ENCODE measurements around the gene GPR39.
"Not testable (repeated sequence)": the region's sequence is repeated elsewhere in the genome, so short reads cannot be mapped to it uniquely, and the experiment has no call there.

The GPR39 gene

DNA sequence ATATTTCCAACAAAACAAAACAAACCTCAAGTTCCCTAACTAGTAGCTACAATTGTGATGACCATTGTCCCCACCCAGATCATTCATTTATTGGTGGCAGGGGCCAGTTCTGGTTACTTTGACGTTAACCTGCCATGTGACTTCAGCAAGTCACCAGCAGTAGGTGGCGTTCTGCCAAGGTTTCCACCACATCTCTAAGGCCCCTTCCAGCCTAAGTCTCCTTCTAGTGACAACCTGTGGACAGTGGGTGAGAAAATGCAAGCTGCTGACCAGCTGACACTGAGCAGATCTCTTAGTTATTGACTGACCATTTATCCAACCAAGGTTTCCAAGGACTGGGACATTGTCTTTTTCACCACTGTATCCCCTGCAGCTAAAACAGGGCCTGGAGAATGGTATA, 98.4 kb downstream of the GPR39 start:
- DNase-seq = no peak

DNA sequence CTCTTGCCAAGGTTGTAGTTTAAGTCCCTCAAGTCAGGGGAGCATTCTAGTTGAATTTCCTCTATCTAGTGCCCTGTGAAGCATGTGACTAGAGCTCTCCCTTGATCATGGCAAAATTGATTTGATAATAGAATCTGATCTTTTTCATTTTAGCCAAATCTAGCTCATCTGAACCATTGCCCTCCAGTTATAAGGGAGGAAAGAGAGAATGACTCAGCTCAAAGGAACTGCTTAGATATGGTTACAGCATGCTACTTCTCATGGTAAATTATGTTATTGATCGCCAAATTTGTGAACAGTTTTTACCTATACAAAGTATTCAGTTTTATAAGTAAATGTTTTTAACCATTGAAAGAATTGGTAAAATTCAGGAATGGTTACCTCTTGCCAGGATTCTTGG, 100.8 kb downstream of the GPR39 start:
- no peak for DNase-seq

DNA sequence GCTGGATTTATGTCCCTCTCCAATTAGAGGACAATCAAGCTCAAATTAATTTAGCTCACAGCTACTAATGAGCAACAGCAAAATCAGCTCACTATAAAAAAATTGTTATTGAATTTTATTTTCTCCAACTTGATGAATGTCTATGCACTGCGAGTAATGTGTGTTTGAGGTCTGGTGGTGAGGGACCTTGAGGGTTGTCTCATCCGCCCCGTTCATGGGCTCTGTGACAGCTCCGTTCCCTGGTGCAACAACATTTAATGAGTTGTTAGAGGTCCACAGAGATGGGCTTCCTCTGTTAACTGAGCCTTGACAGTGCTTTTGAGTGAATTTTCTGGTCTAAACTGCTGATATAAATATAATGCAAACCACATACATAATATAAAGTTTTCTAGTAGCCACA, 101.7 kb downstream of the GPR39 start:
- no peak for DNase-seq

DNA sequence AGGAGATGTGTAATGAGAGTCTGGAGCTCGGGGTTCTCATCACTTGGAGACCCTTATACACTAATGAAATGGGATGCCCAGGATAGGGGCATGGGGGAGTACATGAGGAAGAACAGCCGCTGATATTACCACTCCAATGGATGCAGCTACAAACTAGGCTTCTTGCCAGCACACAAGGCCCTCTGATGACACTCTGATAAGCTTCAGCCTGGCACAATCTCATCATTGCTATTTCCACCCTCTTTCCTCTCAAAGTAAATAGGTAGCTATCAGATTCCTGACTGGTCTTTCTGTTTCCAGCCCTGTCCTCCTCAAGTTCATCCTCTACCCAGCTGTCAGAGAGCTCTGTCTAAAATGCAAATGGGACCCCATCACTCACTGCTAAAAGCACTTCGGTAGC, 103.0 kb downstream of the GPR39 start:
- no peak for DNase-seq

DNA sequence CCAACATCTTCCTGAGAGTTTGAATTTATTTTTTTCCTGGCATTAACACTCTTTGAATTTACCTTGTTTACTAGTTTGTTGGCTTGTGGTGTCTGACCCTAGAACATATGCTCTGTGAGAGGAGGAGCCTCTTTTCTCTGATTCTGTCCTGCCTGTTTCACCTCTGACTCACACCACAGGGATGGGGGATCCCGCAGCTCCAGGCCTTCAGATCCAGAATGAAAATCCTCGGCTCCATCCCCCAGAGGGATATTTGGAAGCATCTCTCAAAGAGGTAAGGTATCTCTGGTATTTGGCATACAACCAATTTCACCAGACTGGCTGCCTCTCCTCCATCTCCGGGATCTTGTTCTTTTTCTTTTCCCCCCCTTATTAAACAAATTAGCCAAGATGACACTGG, 104.7 kb downstream of the GPR39 start:
- DNase-seq = no peak

DNA sequence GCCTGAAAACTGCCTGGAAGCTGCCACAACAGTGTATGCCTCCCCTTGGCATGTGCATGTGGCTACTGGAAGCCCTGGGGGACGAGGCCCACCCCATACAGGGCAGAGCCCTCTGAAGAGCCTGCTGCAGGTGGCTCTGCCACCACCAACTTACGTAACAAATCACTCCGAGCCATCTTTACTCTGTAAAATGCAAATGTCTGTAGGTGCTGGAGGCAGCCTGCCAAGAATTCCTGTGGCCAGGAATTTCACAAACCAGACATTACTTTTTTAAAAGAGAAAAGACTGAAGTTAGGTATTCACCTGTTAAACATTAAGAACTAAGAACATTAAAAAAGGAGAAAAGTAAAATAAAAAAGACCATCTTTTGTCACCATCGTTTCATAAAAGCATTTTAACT, 106.3 kb downstream of the GPR39 start:
- no peak for DNase-seq

DNA sequence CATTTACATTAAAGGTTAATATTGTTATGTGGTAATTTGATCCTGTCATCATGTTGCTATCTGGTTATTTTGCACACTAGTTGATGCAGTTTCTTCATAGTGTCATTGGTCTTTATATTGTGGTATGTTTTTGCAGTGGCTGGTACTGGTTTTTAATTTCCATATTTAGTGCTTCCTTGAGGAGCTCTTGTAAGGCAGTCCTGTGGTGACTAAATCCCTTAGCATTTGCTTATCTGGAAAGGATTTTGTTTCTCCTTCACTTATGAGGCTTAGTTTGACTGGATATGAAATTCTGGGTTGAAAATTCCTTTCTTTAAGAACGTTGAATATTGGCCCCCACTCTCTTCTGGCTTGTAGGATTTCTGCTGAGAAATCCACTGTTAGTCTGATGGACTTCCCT, 120.5 kb downstream of the GPR39 start:
- DNase-seq = not testable (repeated sequence)

DNA sequence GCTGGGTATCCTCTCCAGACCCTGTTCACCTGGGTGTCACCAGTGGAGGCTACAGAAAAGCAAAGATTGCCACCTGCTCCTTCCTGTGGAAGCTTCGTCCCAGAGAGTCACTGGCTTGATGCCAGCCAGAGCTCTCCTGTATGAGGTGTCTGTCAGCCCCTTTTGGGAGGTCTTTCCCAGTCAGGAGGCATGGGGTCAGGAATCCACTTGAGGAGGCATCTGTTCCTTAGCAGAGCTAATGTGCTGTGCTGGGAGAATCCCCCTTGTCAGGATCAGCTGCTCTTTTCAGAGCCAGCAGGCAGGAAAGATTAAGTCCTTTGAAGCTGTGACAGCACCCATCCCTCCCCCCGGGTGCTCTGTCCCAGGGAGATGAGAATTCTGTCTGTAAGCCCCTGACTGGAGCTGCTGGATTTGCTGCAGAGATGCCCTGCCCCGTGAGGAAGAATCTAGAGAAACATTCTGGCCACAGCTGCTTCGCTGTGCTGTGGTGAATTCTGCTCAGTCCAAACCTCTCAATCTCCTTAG, 121.8 kb downstream of the GPR39 start:
- no peak for DNase-seq

DNA sequence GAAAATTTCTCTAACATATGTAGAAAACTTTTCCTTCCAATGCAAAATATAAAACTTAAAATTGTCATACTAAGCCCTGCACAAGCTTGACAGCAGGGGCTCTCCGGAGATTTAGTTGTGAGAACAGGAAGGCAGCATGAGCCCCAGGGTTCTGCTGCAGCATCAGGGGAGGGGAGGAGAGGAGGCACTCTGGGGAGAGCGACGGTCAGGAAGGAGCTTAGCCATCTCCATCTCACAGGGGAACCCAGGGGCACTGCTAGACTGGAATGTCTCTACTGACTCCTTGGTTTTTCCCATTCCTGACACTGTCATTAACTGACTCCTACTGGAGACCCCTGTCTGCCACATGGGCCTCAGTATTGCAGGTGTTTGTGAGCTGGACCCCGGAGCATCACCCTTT, 123.6 kb downstream of the GPR39 start:
- no peak for DNase-seq

DNA sequence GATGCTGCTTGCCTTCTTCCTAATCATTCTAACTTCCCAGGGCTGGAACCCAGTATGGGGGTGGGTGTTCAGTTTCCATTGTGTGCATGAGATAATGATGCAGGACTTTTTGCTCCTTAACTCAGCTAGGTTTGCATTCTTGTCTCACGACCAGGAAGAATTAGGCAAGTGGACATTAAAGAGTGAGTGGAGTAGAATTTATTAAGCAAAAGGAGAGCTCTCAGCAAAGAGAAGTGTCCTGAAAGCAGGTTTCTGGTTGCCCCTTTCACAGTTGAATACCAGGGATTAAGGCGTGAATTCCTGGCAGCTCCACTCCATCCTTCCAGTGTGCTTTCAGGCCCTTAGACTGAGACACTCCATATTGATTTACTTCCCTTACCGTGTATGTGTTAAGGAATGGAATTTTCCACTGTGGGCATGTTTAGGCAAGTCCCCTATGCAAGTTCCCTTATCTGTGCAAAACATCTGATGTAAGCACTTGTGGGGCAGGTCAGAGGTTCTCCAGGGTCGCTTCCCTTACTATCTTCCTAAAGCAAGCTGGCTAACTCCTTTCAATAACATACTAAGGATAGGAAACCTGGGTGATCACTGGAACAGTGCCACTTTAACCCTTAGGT, 126.5 kb downstream of the GPR39 start:
- DNase-seq = no peak

DNA sequence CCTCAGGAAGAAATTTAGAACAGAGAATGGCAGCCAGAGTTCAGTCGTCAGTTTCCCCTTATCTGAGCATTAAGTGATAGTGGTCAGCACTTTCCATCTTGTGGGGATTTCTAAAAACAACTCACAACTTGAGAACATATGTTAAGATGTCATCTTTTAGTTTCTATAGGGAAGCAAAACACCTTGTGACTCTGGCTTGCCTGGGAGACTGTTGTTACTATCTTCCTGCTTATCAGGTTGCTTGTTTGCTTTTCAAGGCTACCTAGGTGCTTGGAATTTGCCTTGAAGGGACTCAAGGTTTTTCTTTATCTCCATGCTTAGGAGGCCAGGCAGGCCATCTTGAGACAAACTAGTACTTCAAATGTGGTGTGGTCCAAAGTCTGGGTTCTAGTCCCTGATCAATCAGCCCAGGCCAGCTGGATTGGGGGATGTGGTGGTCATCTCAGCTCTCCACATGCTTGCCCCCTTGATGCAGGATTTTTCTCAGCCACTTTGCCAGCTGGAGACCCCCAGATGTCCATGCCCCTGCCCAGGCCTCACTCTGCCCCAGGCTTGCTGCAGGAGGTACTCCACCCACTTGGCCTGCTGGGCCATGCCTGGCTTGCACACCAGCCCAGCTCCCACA, 127.5 kb downstream of the GPR39 start:
- DNase-seq = no peak

DNA sequence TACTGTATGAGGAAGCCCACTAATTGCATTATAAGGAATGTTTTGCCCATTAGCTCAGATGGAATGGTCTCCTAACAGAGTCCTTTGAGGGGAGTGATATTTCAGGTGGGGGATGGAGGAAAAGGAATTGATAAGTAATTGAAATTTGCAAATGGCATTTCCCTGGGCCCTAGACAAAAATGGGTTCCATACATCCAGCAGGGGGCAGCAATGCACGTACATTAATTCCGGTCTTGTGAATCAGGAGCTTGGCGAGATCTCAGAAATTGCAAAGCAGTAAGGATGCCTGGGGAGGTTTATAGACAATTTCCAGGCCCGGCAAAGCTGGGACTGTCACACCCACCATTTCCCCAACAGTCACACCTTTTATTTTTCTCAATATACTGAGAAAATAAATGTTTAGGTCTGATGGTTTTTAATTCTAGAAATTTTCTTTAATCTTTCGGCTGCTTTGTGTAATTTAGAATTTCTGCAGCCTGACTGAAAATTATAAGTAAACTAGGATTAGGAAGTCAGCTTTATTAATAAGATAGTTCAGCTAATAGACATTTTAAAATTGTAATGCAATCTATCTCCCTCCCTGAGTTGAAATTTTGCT, 130.6 kb downstream of the GPR39 start:
- DNase-seq = peak; percentile 25

DNA sequence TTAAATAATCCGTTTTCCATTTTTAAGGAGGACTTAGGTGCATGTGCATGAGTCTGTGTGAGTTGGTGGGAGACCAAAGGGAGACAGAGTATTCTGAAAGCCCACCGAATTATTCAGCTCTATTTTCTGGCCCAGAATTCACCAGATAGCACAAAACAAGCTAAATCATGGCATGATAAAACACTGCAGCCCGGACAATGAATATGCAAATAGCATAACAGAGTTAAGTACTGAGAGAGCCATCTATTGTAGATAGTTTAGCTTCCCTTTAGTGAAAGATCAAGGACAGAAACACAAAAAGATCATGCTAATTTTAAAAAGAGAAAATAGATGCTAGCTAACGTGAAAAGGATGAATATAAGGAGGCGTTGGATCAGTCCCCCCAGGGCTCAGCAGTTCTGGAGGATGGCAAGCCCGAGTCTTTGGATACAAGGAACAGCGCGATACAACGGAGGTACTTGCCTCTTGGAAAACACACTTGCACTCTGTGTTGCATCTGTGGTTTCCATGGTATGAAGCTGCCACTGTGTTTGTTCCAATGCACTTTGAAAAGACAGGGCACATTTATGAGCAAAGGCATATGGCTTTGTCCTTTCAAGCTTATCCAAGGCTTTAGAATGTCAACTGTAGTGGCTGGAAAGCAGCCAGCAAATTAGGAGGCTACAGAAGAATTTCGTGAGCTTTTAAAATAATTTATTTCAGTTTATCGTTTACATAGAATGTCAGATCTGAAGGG, 133.5 kb downstream of the GPR39 start:
- DNase-seq = no peak

DNA sequence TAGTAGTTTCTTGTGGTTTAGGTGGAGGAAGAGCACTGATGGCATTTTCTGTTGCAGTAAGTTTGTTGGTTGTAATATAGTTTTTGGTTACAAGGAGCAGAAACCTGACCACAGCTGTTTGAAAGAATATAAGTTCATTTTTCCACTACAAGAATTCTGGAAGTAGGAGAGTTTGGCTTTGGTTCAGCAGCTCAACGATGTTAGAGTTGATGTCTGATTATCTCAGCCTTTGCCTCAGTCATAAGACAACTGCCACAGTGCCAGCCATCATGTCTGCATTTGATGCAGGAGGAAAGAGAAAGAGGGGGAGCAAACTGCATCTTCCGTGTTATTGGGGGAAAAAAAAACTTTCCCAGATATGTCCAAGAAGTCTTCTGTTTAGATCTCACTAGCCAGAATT, 134.3 kb downstream of the GPR39 start:
- no peak for DNase-seq

DNA sequence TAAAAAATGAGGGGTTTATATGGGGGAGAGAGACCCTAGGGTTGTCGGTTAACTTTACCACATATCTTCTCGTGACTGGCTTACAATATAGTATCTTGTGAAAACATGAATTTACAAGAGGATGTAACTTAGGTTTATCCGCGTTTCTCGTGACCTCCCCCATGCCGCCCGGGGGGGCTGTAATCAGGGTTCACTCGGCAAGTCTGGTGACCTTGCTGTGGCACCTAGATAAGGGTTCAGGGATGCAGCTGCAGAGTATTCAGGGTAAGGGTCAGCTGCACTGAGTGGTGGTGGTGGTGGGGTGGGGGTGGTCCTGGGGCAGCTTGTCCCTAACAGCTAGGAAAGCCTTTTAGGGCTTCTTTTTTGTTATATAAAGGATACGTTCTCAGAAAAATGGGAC, 141.1 kb downstream of the GPR39 start:
- DNase-seq = no peak

DNA sequence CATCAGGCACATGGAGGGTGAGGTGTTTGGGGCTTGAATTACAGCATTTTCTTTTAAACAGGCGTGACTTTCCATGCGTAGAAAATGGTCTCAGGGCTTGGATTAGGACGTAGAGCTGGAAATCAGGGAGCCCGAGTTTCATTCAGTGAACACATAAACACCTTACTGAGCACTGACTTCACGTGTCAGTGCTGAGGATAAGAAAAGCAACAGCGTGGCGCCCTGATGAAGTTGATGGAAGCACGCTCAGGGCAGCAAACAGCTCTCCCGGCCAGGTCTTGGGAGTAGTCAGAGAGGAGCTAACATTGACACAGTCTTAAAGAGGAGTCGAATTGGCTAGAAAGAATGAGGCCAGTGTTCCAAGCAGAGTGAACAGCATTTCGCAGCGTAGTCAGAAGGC, 142.7 kb downstream of the GPR39 start:
- no peak for DNase-seq

DNA sequence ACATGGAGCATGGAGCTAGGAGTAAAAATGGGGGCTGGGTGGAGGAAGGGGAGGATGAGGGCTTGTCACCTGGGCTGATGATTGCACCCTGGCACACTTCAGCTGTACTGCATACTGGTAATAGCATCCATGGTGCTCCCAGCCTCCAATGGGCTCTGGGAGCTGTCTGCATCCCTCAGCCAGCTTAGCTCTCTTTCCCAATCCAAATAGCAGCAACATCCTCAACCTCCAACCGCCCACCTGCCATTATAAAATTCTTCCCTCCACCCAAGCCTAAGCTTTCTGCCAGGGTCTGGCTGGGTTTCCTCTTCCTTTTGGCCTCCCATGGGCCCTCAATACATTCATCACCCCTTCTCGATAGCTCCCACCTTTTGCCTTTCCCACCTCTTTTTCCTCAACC, 143.3 kb downstream of the GPR39 start:
- no peak for DNase-seq

DNA sequence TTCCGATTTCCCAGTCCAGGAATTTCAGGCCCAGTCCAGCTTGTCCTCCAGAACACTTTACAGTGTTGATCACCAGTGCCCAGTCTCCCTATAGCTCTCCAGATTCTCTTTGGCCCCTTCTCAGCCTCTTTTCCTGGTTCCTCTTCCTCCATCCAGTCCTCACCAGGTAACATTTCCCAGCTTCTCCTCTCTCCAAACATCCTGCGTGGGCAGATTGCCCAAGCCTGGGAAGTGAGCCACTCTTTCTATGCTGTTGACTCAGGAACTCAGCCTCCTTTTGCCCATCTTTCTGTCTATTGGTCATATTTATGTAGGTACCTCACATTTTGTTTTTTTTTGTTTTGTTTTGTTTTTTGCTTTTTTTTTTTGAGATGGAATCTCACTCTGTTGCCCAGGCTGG, 144.0 kb downstream of the GPR39 start:
- DNase-seq = no peak

DNA sequence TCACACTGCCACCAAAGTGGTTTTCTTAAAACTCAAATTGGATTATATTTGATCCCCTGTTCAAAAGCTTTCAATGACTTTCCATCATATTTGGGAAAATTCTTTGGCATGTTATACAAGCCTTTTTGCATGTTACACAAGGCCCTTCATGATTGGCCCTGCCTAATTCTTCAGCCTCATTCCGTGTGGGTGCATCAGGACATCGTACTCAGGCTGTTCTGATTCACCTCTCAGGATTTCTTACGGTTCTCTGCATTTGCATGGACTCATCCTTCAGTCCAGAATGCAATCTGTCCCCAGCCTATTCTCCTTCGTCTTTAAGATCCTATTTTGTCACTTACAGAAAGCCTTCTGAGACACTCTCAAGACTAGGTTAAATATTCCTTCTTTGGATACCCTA, 145.6 kb downstream of the GPR39 start:
- DNase-seq = no peak

DNA sequence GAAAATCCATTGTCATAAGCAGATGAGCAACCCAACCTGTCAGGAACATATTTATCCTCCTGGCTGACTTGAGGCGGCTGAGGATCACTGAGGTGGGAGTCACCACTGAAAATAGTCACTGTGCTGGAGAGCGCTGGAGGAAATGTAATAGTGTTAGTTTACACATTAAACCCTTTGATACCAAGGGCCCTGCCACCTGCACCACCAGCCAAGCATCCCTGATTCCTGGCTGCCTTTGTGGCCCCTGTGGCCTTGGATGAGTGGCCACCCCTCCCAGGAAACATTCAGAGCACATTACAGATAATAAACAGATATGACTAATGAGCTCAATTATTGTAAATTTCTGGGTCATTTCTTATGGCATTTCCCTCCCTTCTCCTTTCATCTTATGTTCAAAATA, 147.5 kb downstream of the GPR39 start:
- no peak for DNase-seq

DNA sequence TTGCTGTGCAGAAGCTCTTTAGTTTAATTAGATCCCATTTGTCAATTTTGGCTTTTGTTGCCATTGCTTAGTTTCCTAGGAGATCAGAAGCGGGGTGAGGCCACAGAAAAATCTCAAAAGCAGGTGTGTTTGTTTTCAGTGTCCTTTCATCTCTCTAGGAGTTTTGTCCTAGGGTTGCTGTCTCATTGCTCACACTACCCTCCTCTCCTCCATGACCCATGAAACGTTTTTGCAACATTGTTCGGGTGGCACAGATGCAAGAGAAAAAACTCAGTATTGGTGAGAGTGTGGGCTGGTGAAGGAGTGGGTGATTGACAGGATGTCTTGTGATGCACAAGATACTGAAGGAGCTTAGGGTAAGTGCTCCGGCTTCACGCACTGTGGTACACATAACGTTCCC, 149.8 kb downstream of the GPR39 start:
- DNase-seq = no peak

DNA sequence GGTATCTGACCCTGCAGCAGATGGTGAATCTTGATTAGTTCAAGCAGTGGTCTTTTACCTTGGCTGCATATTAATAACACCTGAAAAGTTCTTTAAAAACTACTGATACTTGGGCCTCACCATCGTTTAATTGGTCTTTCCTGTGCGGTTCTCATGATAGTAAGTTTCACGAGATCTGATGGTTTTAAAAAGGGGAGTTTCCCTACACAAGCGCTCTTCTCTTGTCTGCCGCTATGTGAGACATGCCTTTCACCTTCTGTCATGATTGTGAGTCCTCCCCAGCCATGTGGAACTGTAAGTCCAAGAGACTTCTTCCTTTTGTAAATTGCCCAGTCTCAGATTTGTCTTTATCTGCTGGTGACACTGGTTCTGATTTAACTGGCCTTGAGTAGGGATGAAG, 151.1 kb downstream of the GPR39 start:
- no peak for DNase-seq

DNA sequence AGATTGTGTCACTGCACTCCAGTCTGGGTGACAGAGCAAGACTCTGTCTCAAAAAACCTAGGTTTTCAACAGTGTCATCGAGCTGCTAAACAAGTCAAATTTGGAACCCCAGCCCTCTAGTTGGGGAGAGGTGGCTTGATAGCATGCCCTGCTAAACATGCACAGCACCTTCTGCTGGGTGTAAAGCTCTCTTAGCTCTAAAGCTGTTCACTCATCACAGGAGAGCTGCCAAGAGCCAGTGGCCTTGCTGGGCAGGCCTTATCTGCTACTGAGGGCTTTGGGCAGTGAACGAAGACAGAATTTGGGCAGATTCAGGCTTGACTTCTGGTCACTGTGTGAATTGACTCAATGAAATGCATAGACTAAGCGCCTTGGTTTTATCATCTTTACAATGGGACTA, 152.1 kb downstream of the GPR39 start:
- DNase-seq = no peak

DNA sequence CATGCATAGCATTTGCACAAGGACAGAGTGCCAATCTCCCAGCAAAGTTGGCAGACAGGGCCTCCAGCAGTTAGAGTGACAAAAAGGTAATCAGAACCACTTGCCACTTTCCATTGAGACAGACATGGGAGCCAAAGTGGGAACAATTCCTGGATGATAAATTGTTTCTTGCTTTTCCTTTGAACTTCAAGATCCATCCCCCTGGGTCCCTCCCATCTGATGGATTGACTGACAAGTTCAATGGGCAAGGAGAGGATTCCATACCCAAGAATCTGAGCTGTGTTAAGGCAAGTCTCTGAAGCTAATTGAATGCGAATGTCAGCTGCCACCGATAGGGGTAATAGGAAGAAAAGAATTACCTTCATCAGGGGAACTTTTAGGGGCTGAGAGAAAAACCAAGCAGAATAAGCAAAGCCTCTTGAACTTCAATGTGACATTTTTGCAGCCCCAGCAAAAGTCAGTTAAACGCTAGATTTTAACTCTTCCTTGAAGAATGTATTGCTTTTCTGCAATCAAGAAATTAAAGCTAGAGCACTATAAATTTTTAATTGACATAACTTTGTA, 156.9 kb downstream of the GPR39 start:
- DNase-seq = no peak
